Prostate gland (tissue), 2 donors: ENCODE data around the gene HSF4.

ENCODE experiments used
- POLR2A ChIP-seq: fragments of 450-650 bp; IDR thresholded peaks from one replicate; pipeline ENCODE4 v1.6.1; 2016; ENCODE audit warnings: antibody characterized with exemption, mild to moderate bottlenecking
- TF ChIP-seq, protein P1 (sequence below), 4 experiments: fragments of 200-600 bp in 2 of 4; fragments of 450-650 bp in 2 of 4; sonication (generic) in 2 of 4; IDR thresholded peaks; 1 replicate in 3 of 4; 2 replicates in 1 of 4; pipeline ENCODE4 v1.5.1; 2016 to 2019; ENCODE audit warnings: antibody characterized with exemption in 4 of 4, mild to moderate bottlenecking in 2 of 4, moderate library complexity in 2 of 4

DNA sequence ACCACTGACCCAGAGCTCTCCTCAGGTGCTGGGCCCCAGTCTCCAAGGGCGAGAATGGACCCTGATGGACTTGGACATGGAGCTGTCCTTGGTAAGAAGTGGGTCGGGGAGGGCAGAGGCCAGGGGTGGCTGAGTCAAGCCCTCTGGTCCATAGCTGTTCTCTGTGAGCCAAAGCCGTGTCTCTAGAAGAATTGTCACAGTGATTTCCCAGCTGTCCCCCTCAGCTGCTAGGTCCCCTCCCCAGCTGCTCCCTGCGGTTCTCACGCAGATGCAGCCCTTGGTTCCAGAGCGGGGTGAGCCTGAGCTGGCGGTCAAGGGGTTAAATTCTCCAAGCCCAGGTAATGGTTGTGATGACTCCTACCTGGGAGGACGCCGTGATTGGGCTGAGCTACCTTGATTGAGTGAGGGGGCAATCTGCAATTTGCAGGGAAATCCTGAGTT lies 4.5 kb downstream of the HSF4 start:
- TF ChIP-seq, protein P1, sequence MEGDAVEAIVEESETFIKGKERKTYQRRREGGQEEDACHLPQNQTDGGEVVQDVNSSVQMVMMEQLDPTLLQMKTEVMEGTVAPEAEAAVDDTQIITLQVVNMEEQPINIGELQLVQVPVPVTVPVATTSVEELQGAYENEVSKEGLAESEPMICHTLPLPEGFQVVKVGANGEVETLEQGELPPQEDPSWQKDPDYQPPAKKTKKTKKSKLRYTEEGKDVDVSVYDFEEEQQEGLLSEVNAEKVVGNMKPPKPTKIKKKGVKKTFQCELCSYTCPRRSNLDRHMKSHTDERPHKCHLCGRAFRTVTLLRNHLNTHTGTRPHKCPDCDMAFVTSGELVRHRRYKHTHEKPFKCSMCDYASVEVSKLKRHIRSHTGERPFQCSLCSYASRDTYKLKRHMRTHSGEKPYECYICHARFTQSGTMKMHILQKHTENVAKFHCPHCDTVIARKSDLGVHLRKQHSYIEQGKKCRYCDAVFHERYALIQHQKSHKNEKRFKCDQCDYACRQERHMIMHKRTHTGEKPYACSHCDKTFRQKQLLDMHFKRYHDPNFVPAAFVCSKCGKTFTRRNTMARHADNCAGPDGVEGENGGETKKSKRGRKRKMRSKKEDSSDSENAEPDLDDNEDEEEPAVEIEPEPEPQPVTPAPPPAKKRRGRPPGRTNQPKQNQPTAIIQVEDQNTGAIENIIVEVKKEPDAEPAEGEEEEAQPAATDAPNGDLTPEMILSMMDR (IDR thresholded peaks at IDR 0.05) = no peak
- TF ChIP-seq POLR2A = no peak
